ENCODE data around the gene SCAPER. TPM values are rescaled to one million over a fixed set of nuclear protein-coding genes. Genes with fewer than 3 reads are reported as not detected.

The SCAPER gene
- total RNA-seq, 2 experiments from 2014 or later: 31.4 to 32.7 TPM

DNA sequence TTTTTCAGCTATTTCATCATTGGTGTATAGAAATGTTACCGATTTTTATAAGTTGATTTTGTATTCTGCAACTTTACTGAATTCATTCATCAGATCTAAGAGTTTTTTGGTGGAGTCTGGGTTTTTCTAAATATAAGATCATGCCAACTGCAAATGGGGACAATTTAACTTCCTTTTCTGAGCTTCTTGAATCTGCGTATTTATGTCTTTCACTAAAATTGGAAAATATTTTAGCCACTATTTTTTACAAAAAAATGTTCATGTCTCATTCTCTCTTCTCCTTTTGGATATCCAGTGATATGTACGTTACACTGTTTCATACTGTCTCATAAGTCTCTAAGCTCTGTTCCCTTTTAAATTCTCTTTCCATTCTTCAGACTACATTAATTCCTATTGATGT, 444.8 kb downstream of the SCAPER start:
- intact Hi-C loops (cut with micrococcal nuclease): no loop called here
- no peaks in the 10 kb centered on the region for H3K9me3 Mint-ChIP-seq
- CTCF ChIA-PET: no interaction called here
- no peaks in the 10 kb centered on the region for H3K27me3 Mint-ChIP-seq
- H3K27ac Mint-ChIP-seq: no peak overlapping the region
- H3K4me3 Mint-ChIP-seq: no peak overlapping the region
- ATAC-seq: no peak
- peaks cover 20% of the 10 kb centered on the region for H3K36me3 Mint-ChIP-seq (ENCODE audit: low read depth)
- DNase-seq: no peak
- POLR2A ChIA-PET: no interaction called here
- TF ChIP-seq, protein P1, sequence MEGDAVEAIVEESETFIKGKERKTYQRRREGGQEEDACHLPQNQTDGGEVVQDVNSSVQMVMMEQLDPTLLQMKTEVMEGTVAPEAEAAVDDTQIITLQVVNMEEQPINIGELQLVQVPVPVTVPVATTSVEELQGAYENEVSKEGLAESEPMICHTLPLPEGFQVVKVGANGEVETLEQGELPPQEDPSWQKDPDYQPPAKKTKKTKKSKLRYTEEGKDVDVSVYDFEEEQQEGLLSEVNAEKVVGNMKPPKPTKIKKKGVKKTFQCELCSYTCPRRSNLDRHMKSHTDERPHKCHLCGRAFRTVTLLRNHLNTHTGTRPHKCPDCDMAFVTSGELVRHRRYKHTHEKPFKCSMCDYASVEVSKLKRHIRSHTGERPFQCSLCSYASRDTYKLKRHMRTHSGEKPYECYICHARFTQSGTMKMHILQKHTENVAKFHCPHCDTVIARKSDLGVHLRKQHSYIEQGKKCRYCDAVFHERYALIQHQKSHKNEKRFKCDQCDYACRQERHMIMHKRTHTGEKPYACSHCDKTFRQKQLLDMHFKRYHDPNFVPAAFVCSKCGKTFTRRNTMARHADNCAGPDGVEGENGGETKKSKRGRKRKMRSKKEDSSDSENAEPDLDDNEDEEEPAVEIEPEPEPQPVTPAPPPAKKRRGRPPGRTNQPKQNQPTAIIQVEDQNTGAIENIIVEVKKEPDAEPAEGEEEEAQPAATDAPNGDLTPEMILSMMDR (IDR thresholded peaks at IDR 0.05): no peak
- no peaks in the 10 kb centered on the region for H3K4me1 Mint-ChIP-seq (ENCODE audit: low read depth)

GRCh38 chr15:76451540-76451939, 453.6 kb downstream of the SCAPER start:
- POLR2A ChIA-PET: no interaction called here
- intact Hi-C loops (cut with micrococcal nuclease): no loop called here
- TF ChIP-seq, protein P1 (IDR thresholded peaks at IDR 0.05): no peak
- no peak for ATAC-seq
- CTCF ChIA-PET: no interaction called here
- H3K9me3 Mint-ChIP-seq: no peaks in the 10 kb centered on the region
- H3K4me3 Mint-ChIP-seq: no peak overlapping the region
- H3K4me1 Mint-ChIP-seq (ENCODE audit: low read depth): no peaks in the 10 kb centered on the region
- no peaks in the 10 kb centered on the region for H3K36me3 Mint-ChIP-seq (ENCODE audit: low read depth)
- DNase-seq: no peak
- no peaks in the 10 kb centered on the region for H3K27me3 Mint-ChIP-seq
- H3K27ac Mint-ChIP-seq: no peak overlapping the region

- POLR2A ChIA-PET: no interaction called here
- no peaks in the 10 kb centered on the region for H3K9me3 Mint-ChIP-seq
- H3K4me3 Mint-ChIP-seq: no peak overlapping the region
- CTCF ChIA-PET: interaction anchor here (1.1 kb wide), 1 partner anchor 9 kb away, joined by 4 read pairs; no protein-coding TSS in a partner anchor
- no peaks in the 10 kb centered on the region for H3K36me3 Mint-ChIP-seq (ENCODE audit: low read depth)
- no peak overlapping the region for H3K27ac Mint-ChIP-seq
- TF ChIP-seq, protein P1 (IDR thresholded peaks at IDR 0.05): no peak
- H3K4me1 Mint-ChIP-seq (ENCODE audit: low read depth): no peaks in the 10 kb centered on the region
- no peak for ATAC-seq
- H3K27me3 Mint-ChIP-seq: no peaks in the 10 kb centered on the region
- DNase-seq: no peak
- intact Hi-C loops (cut with micrococcal nuclease): no loop called here
Observed at GRCh38 chr15:76449455-76449854, 455.7 kb downstream of the SCAPER start.

- no peak for DNase-seq
- H3K36me3 Mint-ChIP-seq (ENCODE audit: low read depth): no peaks in the 10 kb centered on the region
- no peaks in the 10 kb centered on the region for H3K4me1 Mint-ChIP-seq (ENCODE audit: low read depth)
- ChIA-PET CTCF (no interaction called here), POLR2A (no interaction called here)
- no peaks in the 10 kb centered on the region for H3K9me3 Mint-ChIP-seq
- no peak overlapping the region for H3K27ac Mint-ChIP-seq
- no peak for ATAC-seq
- intact Hi-C loops (cut with micrococcal nuclease): no loop called here
- no peaks in the 10 kb centered on the region for H3K27me3 Mint-ChIP-seq
- no peak overlapping the region for H3K4me3 Mint-ChIP-seq
- TF ChIP-seq, protein P1 (IDR thresholded peaks at IDR 0.05): no peak
Observed at GRCh38 chr15:76448755-76449154, 456.4 kb downstream of the SCAPER start.

- TF ChIP-seq, protein P1 (IDR thresholded peaks at IDR 0.05): no peak
- DNase-seq: no peak
- no peak for ATAC-seq
- Mint-ChIP-seq H3K36me3 (ENCODE audit: low read depth) (no peaks in the 10 kb centered on the region), H3K9me3 (no peaks in the 10 kb centered on the region), H3K4me3 (no peak overlapping the region), H3K27me3 (no peaks in the 10 kb centered on the region), H3K4me1 (ENCODE audit: low read depth) (no peaks in the 10 kb centered on the region), H3K27ac (no peak overlapping the region)
- ChIA-PET CTCF (no interaction called here), POLR2A (interaction anchor here (0.6 kb wide), 1 partner anchor 246 kb away, joined by 4 read pairs; no protein-coding TSS in a partner anchor)
- intact Hi-C loops (cut with micrococcal nuclease): no loop called here
Observed at GRCh38 chr15:76447728-76448441, 457.3 kb downstream of the SCAPER start.
